Small intestine (tissue), 7 donors: ENCODE measurements around the gene MAPKBP1. TPM values are rescaled to one million over a fixed set of nuclear protein-coding genes. Genes with fewer than 3 reads are reported as not detected.

Experiments used
- DNase-seq, 2 donors: peaks; one replicate each; pipeline versions ENCODE4 v3.0.0 to v3.0.0-alpha.2; 2013
- FAIRE-seq: peaks from 2 replicates; lab custom pipeline; 2012; peaks lifted over from hg19 to GRCh38; lab: Jason Lieb, UNC
- H3K27ac ChIP-seq, 3 donors: one replicate each; pipeline ENCODE4 v1.5.1; 2013; ENCODE audit warnings: low read length in 2 of 3, mild to moderate bottlenecking in 2 of 3, control low read depth in 1 of 3, inconsistent platforms in 1 of 3, low read depth in 1 of 3, moderate library complexity in 1 of 3
- H3K27me3 ChIP-seq, 3 donors: one replicate each; pipeline ENCODE4 v1.6.1; 2013; ENCODE audit warnings: low read length in 3 of 3, inconsistent platforms in 1 of 3; ENCODE audit not compliant: control insufficient read depth in 3 of 3, insufficient read depth in 3 of 3
- H3K36me3 ChIP-seq, 3 donors: one replicate each; pipeline ENCODE4 v1.6.1; 2013; ENCODE audit warnings: low read length in 3 of 3, inconsistent platforms in 1 of 3, low read depth in 1 of 3, mild to moderate bottlenecking in 1 of 3, moderate library complexity in 1 of 3; ENCODE audit not compliant: control insufficient read depth in 3 of 3, insufficient read depth in 2 of 3
- H3K4me1 ChIP-seq, 3 donors: one replicate each; pipeline ENCODE4 v1.6.1; 2013; ENCODE audit warnings: low read length in 2 of 3, inconsistent platforms in 1 of 3, low read depth in 1 of 3, mild to moderate bottlenecking in 1 of 3, moderate library complexity in 1 of 3; ENCODE audit not compliant: control insufficient read depth in 3 of 3, insufficient read depth in 2 of 3
- H3K4me3 ChIP-seq, 3 donors: one replicate each; pipeline ENCODE4 v1.5.1; 2013; ENCODE audit warnings: low read length in 3 of 3, control low read depth in 1 of 3, inconsistent platforms in 1 of 3, low read depth in 1 of 3, mild to moderate bottlenecking in 1 of 3, moderate library complexity in 1 of 3
- H3K9me3 ChIP-seq, 2 donors: one replicate each; pipeline ENCODE4 v1.6.1; 2013; ENCODE audit warnings: low read depth in 1 of 2, low read length in 1 of 2; ENCODE audit not compliant: control insufficient read depth in 2 of 2, insufficient read depth in 1 of 2
- WGBS, 3 donors: extraction: QIAGEN DNeasy Blood & Tissue Kit; methylation state at CpG; one replicate each; pipeline ENCODE4 v1.1.7; 2013; 5-methylcytosine and 5-hydroxymethylcytosine counted together
- polyA plus RNA-seq, 4 donors: library from polyadenylated mRNA; stranded (reverse) in 3 of 4; unstranded in 1 of 4; fragments of 200-250 nt in 3 of 4; fragments of 120-200 nt in 1 of 4; gene quantifications; one replicate each; pipeline versions ENCODE4 v1.2.1 to v1.2.3, GENCODE V29; 2013
- donor health status: healthy with polysubstance abuse.
- donor health status: control.
- donor health status: control.
- donor health status: Bipolar disorder and iron deficiency.
- donor health status: healthy.

MAPKBP1 gene
- polyA plus RNA-seq, 4 donors, result 8.3 to 30.2 (median 23.6) TPM

- Histone ChIP-seq H3K4me3 (no peak overlapping the region), H3K27ac (no peak overlapping the region), H3K36me3 (peaks cover 9 to 73% (median 17%) of the 10 kb centered on the region in 3 donors), H3K4me1 (no peaks in the 10 kb centered on the region), H3K9me3 (no peaks in the 10 kb centered on the region), H3K27me3 (peaks cover 0 to 3% (median 0%) of the 10 kb centered on the region in 3 donors)
- 88 to 90% (median 90%) methylated on average over 12 to 14 of the region's 14 CpGs for WGBS, 3 donors
- FAIRE-seq (no peak), DNase-seq (no peak)
Measured at GRCh38 chr15:41847206-41847605, 72.9 kb downstream of the MAPKBP1 start.

GRCh38 chr15:41847981-41848380 lies 73.7 kb downstream of the MAPKBP1 start:
- no peaks in the 10 kb centered on the region for H3K4me1 ChIP-seq
- peaks cover 0 to 3% (median 0%) of the 10 kb centered on the region in 3 donors for H3K27me3 ChIP-seq
- no peak overlapping the region for H3K4me3 ChIP-seq
- WGBS, 3 donors, result 94 to 97% (median 97%) methylated on average over 9 of the region's 9 CpGs
- DNase-seq, result no peak
- no peak overlapping the region for H3K27ac ChIP-seq
- H3K9me3 ChIP-seq, result no peaks in the 10 kb centered on the region
- FAIRE-seq, result no peak
- peaks cover 9 to 67% (median 17%) of the 10 kb centered on the region in 3 donors for H3K36me3 ChIP-seq

GRCh38 chr15:41848631-41849030 lies 74.3 kb downstream of the MAPKBP1 start:
- Histone ChIP-seq H3K27ac (no peak overlapping the region), H3K4me1 (no peaks in the 10 kb centered on the region), H3K36me3 (peaks cover 9 to 62% (median 17%) of the 10 kb centered on the region in 3 donors), H3K27me3 (peaks cover 0 to 3% (median 0%) of the 10 kb centered on the region in 3 donors), H3K9me3 (no peaks in the 10 kb centered on the region), H3K4me3 (no peak overlapping the region)
- DNase-seq (no peak), FAIRE-seq (no peak)
- 81 to 86% (median 85%) methylated on average over 10 of the region's 10 CpGs for WGBS, 3 donors

- H3K27ac ChIP-seq, result no peak overlapping the region
- WGBS, 3 donors, result 82 to 90% (median 82%) methylated on average over 6 of the region's 6 CpGs
- H3K4me1 ChIP-seq, result no peaks in the 10 kb centered on the region
- peaks cover 9 to 56% (median 17%) of the 10 kb centered on the region in 3 donors for H3K36me3 ChIP-seq
- no peaks in the 10 kb centered on the region for H3K9me3 ChIP-seq
- no peak for DNase-seq
- H3K27me3 ChIP-seq, result peaks cover 0 to 3% (median 0%) of the 10 kb centered on the region in 3 donors
- no peak for FAIRE-seq
- H3K4me3 ChIP-seq, result no peak overlapping the region
Measured at GRCh38 chr15:41849204-41849603, 74.9 kb downstream of the MAPKBP1 start.

- WGBS, 3 donors, result 42 to 71% (median 61%) methylated on average over 8 of the region's 8 CpGs
- H3K4me1 ChIP-seq, result no peaks in the 10 kb centered on the region
- peaks cover 0 to 3% (median 0%) of the 10 kb centered on the region in 3 donors for H3K27me3 ChIP-seq
- no peak overlapping the region for H3K27ac ChIP-seq
- H3K36me3 ChIP-seq, result peaks cover 9 to 49% (median 17%) of the 10 kb centered on the region in 3 donors
- DNase-seq, result no peak
- H3K4me3 ChIP-seq, result no peak overlapping the region
- no peak for FAIRE-seq
- H3K9me3 ChIP-seq, result no peaks in the 10 kb centered on the region
Measured at GRCh38 chr15:41849861-41850260, 75.6 kb downstream of the MAPKBP1 start.

GRCh38 chr15:41850482-41851166 lies 76.3 kb downstream of the MAPKBP1 start:
- no peak overlapping the region for H3K4me3 ChIP-seq
- 65 to 75% (median 69%) methylated on average over 16 of the region's 16 CpGs for WGBS, 3 donors
- FAIRE-seq (no peak), DNase-seq (no peak)
- peaks cover 5 to 42% (median 17%) of the 10 kb centered on the region in 3 donors for H3K36me3 ChIP-seq
- no peaks in the 10 kb centered on the region for H3K4me1 ChIP-seq
- no peaks in the 10 kb centered on the region for H3K9me3 ChIP-seq
- H3K27me3 ChIP-seq, result peaks cover 0 to 3% (median 0%) of the 10 kb centered on the region in 3 donors
- no peak overlapping the region for H3K27ac ChIP-seq

- Histone ChIP-seq H3K36me3 (peaks cover under 1 to 36% (median 14%) of the 10 kb centered on the region in 3 donors), H3K9me3 (no peaks in the 10 kb centered on the region), H3K4me3 (no peak overlapping the region), H3K4me1 (no peaks in the 10 kb centered on the region), H3K27me3 (peaks cover 0 to 3% (median 0%) of the 10 kb centered on the region in 3 donors), H3K27ac (no peak overlapping the region)
- DNase-seq, result no peak
- WGBS, 3 donors, result 22 to 51% (median 35%) methylated on average over 11 of the region's 11 CpGs
- no peak for FAIRE-seq
Measured at GRCh38 chr15:41851167-41851523, 76.9 kb downstream of the MAPKBP1 start.

GRCh38 chr15:41851755-41852370 lies 77.6 kb downstream of the MAPKBP1 start:
- no peak for FAIRE-seq
- H3K27me3 ChIP-seq, result peaks cover 0 to 3% (median 0%) of the 10 kb centered on the region in 3 donors

More at GRCh38 chr15:41851755-41852370, 77.6 kb downstream of the MAPKBP1 start:
- Histone ChIP-seq H3K36me3 (peaks cover 0 to 29% (median 9%) of the 10 kb centered on the region in 3 donors), H3K4me1 (no peaks in the 10 kb centered on the region), H3K9me3 (no peaks in the 10 kb centered on the region), H3K4me3 (no peak overlapping the region), H3K27ac (no peak overlapping the region)
- no peak for DNase-seq
- WGBS, 3 donors, result 70 to 85% (median 76%) methylated on average over 8 of the region's 8 CpGs
